HT-29 (cell line): Measurements from ENCODE around the gene SUN2. TPM values are rescaled to one million over a fixed set of nuclear protein-coding genes. Genes with fewer than 3 reads are reported as not detected.

ENCODE experiments used
- DNase-seq: peaks from one replicate; pipeline ENCODE4 v3.0.0-alpha.2; 2015; ENCODE audit warnings: low spot score
- total RNA-seq: library from RNA; depleted of rRNA; stranded (reverse); fragments of >200 nt; shearing (Covaris generic); gene quantifications from 2 replicates; pipeline ENCODE4 v1.2.3, GENCODE V29; 2014

SUN2 gene
- total RNA-seq, 1 experiment from 2014 or later: 110 TPM

DNA sequence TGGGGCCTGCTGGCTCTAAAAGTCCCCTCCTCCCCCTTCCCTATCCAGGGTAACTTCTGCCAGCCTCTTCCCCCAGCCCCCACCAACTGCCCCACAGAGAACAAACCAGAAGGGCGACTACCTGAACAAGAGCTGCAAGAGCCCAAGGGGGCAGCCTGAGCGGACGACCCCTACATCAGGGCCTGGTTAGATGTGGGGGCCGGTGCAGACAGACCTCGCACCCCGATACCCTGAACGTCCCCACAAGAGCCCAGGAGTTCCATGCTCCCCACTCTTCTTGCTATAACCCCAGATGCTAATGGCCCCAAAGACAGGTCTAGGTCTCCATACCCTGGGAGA, 20.7 kb downstream of the SUN2 start:
- no peak for DNase-seq

DNA sequence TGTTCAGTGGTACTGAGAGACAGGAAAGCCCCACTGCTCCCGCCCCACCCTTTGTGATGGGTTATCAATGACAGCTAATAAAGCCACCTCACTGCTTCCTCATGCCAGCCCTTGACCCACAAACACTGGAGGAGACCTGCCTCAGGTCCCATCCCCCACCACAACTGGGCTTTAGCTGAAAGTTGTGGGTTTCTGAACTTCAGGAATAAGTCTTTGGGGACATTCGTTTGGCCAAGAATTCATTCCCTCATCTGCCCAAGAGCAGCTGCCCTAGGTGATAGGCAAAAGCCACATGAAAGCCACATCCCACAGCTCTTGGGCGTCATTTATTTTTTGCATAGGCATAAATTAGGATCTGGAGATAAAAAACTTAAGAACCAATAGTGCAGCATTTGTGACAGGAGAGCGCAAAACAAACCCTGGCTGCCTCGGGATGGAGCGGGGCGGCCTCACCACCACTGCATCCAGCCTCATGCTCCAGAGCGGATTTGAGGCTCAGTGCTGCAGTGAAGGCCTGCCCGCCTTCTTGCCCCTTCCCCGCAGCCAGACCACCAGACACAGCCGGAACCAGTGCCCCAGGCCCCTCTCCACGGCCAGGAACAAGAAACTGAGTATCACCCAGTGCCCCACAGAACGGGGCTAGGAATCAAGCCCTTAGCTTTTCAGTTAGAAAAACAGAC, 21.2 kb downstream of the SUN2 start:
- no peak for DNase-seq

DNA sequence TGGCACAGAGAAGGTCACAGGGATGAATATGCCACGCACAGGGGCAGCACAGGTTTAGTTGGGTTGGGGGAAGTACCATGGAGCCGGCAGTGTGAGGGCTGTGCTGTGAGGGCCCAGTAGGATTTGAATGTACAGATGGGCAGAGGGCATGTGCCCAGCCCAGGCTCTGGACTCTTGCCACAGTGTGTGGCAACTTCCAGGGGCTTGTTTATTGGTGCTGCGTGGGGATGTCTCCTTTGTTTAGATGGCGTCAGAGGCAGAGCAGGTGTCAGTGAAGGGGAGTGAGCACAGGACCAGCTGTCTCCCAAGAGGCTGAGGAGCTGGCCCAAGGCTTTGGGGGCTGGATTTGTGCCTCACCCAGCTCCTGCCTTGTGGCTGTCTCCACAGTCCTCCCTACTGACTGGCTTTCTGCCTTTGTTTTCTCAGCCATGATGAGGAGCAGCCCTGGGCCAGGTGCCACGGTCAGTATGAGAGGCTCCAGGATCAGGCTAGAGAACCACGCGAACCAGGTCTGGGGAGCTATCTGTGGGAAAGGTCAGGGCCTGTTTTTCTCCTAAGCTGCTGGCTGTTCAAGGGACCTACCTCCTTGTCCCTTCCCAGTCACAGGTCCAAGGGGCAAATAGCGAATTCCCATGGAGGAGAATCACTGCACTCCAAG, 21.9 kb downstream of the SUN2 start:
- DNase-seq: peak; percentile 41

DNA sequence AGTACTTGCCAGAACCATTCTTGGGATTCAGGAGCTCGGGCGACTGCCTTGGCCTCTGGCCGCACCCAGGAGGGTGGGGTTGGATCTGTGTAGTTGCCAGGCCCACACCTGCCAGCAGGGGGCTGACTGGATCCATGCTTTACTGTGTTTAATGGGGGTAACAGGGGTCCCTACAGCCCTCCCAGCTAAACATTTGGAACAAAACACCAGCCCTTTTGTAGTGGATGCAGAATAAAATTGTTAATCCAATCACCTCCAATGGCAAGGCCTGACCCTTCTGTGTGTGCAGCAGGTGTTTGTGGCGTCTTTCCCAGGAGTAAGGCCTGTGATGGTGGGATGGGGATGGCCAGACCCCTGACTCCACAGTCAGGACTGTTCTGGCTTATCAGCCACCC, 22.5 kb downstream of the SUN2 start:
- peak; percentile 48 for DNase-seq

DNA sequence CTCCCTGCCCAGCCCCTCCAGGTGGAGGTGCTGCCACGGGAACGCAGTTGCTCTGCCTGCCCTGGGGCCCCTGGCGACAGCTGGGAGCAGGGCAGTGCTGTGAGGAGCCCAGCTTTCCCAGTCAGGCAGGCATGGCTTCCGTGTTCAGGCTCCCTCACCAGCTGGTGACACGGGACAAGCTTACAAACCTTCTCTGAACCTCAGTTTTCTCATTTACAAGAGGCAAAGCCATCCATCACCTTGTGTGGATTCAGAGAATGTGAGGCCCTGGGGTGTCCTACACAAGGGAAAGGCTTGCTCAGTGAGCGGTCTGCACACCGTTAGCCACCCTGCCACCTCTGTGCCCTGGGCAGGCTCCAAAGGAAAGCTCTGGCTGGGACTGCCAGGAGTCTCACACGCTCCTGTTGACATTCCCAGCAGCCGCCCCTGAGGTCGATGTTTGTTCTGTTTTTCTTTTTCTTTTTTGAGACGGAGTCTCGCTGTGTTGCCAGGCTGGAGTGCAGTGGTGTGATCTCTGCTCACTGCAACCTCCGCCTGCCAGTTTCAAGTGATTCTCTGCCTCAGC, 23.5 kb downstream of the SUN2 start:
- no peak for DNase-seq

DNA sequence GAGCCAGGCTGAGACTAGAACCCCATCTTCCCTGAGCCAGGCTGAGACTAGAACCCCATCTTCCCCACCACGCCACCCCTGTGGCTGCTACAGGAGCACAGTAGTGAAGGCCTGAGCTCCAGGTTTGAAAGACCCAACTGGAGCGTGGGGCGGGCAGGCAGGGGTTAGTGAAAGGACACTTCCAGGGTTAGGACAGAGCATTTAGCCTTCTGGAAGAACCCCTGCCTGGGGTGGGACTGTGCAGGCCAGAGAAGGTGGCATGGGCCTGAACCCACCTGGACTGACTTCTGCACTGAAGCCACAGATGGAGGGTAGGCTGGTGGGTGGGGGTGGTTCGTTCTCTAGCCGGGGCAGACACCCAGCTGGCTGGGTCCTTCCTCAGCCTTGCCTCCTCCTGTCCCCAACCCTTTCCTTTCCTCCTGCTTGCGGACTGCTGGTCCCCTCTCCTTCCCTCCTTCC, 24.1 kb downstream of the SUN2 start:
- DNase-seq: no peak

DNA sequence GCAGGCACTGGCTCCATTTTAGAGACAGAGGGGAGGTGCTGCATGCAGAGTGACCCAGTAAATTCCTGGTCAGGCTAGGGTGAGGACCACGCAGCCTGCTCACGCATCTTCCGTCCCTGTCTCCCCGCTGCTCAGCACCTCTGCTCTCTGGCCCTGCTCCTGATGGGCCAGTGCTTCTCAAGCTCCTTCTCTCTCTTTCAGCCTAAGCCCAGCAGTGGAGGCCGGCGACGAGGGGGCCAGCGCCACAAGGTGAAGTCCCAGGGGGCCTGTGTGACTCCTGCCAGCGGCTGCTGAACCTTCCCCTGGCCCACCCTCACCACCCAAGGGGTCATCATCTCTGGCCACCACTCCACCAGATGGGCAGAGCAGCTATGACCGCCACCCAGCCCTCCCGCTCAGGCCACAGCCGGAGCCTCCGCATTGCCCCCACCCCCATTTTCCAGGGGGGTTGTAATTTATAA, 25.4 kb downstream of the SUN2 start:
- no peak for DNase-seq

DNA sequence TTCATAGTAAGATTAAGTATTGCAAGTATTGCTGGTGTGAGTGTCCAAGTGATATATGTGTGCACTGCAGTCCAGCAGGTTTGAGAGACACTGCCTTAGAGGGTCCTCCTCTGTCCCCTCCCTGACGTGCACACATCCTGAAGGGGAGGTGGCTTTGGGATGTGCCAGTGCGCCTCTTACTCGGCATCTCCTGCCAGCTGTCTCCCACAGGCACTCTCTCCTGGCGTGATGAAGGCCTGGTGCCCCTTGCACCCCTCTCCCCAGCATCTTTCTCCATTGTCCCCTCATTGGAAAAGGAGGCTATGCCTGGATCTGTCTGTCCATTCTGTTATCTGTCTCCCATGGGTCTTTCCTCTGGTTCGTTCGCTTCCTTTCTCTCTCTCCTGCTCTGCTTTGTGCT, 25.9 kb downstream of the SUN2 start:
- DNase-seq: no peak

DNA sequence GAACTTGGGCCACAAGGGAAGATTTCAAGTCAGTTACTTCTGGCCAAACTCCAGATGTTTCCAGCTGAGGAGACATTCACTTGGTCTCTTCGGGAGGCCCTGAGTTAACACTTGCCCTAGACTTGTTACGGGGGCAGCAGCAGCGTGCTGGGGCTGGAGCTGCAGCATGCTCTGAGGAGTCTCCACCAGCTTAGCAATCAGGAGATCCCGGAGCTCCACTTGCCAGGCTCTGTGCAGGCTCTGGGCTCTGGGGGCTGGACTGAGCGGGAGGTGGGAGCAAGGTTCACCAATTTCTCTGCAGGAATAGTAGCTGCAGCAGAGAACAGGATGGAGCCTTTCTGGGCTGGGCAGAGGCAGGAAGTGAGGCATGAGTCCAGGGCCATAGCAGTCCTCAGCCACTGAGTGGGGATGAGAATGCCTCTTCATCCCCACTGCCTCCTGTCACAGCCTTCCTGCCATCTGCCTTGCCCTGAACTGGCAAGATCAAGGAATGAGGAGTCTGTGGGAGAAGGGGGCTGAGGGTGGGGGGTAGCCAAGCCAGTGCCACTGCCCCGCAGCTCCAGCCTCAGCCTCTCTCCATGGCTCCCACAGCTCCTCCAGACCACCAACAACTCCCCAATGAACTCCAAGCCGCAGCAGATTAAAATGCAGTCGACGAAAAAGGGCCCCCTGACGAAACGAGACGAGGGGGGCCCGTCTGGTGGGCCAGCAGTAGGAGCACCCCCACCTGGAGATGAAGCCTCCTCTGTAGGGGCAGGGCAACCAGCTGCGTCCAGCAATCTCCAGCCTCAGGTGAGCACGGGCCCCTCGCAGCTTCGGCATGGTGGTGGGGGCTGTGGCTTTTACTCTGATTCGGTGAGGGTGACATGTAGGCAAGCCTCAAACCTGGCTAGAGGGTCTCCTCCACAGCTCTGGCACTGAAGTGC, 26.7 kb downstream of the SUN2 start:
- no peak for DNase-seq

DNA sequence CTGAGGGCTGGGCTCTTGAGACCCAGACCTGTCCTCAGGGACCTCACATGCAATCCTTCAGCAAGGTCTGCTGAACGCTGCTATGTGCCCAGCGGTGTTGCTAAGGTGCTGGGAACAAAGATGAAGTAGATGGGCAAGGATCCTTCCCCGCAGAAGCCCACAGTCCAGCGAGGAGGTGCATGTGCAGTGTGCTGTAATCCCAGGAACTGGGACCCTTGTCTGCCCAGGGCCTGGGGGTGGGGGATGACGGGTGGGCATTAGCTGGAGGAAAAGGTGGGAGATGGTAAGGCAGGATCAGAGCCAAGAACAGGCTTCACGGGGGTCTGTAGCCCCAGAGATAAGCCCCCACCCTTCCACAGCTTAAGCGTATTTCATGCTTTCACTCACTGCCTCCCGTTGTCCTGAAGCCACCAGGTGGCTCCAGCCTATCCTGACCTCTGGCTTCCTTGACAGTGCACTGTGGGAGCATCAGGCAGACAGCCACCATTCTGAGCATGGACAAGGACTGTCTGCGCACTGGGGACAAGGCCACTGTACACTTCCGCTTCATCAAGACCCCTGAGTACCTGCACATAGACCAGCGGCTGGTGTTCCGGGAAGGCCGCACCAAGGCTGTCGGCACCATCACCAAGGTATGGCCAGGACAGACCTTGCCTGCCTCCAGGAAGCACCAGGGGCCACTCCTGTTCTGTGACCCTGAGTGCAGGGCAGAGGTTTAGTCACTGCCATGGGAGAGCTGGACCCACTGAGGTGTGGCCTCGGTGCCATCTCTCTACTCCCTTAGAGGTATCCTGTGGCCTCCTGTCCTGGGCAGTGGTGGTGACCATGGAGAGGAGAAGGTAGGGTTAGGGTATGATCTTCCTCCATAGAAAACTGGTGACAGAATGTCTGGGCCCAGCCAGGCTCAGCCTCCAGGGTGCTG, 28.0 kb downstream of the SUN2 start:
- DNase-seq: no peak

DNA sequence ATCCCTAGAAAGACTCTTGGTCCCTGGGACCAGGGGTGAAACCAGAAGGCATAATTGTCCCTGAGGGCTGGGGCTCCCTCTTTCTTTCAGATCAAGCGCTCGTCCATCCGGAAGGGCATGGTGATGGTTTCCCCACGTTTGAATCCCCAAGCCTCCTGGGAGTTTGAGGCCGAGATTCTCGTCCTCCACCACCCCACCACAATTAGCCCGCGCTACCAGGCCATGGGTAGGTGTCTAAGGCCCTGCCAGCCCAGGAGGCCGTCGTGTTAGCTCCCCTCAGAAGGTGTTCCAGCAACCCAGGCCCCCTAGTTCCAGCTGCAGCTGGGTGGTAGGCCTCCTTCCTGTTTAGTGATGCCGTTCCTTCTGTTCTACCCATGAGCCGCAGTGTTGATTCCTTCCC, 28.7 kb downstream of the SUN2 start:
- DNase-seq: no peak

DNA sequence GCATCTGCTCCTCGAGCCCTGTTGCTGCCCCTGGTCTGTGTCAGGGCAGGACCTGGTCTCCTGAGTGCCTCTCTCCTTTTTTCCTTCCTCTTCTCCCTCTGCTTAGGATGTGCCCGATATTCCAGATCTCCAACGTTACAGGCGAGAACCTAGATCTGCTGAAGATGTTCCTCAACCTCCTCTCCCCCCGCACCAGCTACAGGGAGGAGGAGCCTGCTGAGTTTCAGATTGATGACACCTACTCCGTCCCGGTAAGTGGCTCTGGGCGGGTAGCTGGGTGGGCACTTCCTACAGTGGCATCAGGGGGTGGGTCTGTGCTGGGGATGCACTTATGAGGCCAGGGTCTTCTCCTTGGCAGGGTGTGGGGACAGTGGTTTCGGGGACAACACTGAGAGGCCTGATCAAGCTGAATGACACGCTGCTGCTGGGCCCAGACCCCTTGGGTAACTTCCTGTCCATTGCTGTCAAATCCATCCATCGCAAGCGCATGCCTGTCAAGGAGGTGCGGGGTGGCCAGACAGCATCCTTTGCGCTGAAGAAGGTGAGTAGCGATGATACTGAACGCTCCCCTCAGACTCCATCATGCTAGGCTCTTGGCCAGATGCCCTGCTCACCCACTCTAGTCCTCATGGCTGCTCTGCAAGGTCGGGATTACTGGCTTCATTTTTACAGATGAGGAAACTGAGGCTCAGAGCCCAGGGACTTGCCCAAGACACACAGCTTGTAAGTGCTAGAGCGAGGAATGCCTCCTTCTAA, 29.7 kb downstream of the SUN2 start:
- DNase-seq: no peak

DNA sequence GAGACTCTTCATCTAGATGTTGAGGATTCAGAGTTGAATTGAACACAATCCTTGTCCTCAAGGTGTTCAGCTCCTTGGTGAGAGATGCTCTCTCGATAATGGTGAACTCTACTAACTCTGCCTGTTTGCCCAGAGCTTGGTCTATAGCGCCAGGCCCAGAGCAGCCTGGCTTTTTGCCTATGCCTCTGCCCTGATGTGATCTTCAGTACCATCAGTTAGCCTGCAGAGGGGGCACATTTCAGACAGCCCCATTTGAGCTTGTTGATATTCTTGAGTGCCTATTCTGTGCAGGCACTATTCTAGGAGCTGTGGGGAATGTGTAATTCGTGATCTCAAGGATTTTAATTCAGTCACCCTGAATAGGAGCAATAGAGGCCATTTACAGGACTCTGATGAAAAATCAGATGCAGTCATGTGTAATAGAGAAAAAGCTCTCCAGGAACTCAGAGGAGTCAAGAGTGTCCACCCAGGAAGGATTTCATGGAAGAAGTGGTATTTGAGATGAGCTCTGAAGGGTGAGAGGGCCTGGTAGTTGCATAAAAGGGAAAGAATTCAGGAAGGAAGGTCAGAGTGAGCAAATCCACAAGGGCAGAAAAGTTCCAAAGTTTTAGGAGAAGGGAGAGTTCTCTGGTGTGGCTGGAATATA, 30.7 kb downstream of the SUN2 start:
- DNase-seq: peak; percentile 68

DNA sequence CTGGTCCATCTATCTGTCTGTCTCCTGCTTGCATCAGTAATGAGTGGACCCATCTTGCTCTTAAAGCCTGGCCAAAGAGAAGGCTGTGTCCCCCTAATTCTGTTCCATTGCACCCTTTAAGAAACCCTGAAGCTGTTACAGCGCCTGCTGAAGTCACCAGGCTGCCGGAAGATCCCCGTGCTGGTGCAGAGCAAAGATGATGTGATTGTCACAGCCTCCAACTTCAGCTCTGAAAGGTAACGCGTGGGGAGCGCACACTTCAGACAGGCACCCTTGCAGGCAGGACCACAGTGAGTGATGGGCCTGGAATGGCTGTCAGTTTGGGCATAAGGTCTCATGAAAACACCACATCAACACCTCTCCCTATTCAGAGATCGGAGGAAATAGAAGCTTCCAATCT, 31.6 kb downstream of the SUN2 start:
- DNase-seq: no peak

DNA sequence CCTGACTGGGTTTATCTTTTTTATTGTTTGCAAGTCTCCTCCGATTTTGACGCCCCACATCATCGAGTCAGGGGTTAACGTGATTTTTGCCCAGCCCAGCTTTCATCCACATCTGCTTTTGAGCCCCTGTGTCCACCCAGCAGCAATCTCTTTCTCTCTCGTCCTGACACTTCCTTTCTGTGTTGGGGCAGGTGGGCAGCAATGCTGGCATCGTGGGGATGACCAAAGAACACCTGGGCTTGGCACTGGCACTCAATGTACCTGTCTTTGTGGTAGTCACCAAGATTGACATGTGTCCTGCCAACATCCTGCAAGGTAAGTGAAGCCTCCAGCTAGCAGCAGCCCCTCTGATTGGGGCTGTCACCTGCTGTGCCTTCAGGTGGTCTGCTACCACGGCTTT, 34.2 kb downstream of the SUN2 start:
- no peak for DNase-seq

DNA sequence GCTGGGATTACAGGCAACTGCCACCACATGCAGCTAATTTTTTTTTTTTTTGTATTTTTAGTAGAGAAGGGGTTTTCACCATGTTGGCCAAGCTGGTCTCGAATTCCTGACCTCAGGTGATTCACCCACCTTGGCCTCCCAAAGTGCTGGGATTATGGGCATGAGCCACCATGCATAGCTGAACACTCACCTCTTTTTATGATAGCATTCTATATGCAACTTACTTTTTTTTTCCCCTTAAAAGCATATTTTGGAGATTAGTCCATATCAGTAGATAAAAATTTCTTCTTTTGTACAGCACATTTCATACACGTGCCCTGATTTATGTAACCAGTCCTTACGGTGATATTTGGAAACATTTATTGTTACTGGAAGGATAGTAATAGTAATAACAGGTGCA, 35.4 kb downstream of the SUN2 start:
- no peak for DNase-seq

DNA sequence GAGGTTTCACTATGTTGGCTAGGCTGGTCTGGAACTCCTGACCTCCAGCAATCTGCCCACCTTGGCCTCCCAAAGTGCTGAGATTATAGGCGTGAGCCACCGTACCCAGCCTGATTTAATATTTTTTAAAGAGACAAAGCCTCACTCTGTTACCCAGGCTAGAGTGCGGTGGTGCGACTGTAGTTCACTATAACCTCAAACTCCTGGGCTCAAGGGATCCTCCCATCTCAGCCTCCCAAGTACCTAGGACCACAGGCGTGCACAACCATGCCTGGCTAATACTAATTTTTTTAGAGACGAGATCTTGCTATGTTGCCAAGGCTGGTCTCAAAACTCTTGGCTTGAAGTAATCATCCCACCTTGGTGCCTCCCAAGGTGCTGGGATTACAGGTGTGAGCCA, 36.6 kb downstream of the SUN2 start:
- no peak for DNase-seq

DNA sequence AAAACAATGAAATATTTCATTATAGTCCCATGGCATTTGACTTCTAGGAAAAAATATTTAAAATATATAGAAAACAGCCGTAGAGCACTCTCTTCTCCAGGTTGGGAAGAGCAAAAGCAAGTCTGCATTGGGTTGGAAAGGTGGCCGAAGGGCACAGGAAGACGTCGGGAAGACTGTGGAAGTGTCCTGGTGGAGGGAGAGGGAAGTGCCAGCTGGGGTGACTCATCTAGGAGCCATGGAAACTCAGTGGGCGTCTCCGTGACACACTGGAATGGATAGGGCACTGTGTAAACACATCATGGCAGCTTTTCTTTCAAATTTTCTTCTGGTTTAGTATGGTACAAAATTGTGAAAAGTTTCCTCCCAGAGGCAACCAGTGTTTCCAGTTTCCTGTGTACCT, 37.4 kb downstream of the SUN2 start:
- DNase-seq: peak; percentile 82

DNA sequence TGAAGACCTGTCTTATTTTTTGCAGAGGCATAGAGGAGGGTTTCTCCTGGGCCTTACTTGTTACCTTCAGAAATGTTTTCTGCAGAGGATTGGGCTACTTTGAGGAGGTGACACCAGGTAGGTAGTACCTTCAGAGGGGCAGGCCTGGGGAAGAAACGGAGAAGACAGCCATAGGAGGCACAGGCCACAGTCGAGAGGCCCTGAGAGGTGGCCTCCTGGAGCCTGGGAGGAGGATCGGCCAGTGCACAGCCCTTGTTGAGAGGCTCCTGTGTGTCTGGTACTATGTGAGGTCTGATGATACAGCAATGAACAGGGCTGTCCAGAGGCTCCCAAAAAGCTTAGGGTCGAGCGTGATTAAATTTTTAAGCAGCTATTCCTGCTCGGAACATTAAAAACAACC, 38.6 kb downstream of the SUN2 start:
- no peak for DNase-seq

DNA sequence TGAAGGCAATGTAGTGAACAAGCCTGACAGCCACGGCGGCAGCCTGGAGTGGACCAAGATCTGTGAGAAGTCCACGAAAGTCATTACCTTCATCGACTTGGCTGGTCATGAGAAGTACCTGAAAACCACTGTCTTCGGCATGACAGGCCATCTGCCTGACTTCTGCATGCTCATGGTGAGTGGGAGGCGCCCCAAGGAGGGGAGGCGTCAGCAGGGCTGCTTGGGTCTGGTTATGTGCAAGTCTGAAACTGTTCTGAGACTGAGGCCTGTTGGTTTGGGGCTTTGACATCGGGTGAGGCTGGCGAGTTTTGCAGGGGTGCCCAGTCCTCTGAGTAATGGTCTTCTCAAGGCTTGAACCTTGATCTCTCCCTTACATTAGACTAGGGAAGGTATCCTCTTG, 39.0 kb downstream of the SUN2 start:
- no peak for DNase-seq
